Gastrocnemius medialis (tissue), 4 donors: Measurements from ENCODE around the gene CTTNBP2.

Experiments used
- POLR2A ChIP-seq, 2 donors: fragments of 450-650 bp; IDR thresholded peaks; one replicate each; pipeline ENCODE4 v1.6.1; 2017; ENCODE audit warnings: antibody characterized with exemption in 2 of 2, mild to moderate bottlenecking in 2 of 2, moderate library complexity in 2 of 2
- TF ChIP-seq, protein P1 (sequence below), 5 experiments: fragments of 450-650 bp in 3 of 5; fragments of 200-600 bp in 2 of 5; sonication (generic) in 2 of 5; IDR thresholded peaks in 4 of 5; conservative IDR thresholded peaks in 1 of 5; 1 replicate in 4 of 5; 2 replicates in 1 of 5; pipeline ENCODE4 v1.5.1; 2016 to 2019; ENCODE audit warnings: antibody characterized with exemption in 5 of 5, mild to moderate bottlenecking in 3 of 5, moderate library complexity in 3 of 5

DNA sequence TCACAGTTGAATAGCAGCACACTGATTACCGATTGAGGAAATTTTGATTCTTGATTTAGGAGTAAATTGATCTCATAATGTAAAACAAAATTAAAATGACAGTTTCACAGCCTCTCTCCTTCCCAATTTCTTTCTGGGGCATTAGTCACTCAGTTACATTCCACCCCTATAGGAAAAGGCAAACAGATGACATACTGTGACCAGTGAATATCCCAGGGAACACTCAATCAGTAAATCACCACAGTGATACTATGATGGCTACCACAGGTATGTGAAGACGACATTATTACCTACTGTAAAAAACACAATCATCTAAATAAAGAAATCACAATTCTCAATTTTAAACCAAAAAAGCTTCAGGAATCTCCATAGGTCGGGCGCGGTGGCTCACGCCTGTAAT lies 15.5 kb downstream of the CTTNBP2 start:
- TF ChIP-seq, protein P1, sequence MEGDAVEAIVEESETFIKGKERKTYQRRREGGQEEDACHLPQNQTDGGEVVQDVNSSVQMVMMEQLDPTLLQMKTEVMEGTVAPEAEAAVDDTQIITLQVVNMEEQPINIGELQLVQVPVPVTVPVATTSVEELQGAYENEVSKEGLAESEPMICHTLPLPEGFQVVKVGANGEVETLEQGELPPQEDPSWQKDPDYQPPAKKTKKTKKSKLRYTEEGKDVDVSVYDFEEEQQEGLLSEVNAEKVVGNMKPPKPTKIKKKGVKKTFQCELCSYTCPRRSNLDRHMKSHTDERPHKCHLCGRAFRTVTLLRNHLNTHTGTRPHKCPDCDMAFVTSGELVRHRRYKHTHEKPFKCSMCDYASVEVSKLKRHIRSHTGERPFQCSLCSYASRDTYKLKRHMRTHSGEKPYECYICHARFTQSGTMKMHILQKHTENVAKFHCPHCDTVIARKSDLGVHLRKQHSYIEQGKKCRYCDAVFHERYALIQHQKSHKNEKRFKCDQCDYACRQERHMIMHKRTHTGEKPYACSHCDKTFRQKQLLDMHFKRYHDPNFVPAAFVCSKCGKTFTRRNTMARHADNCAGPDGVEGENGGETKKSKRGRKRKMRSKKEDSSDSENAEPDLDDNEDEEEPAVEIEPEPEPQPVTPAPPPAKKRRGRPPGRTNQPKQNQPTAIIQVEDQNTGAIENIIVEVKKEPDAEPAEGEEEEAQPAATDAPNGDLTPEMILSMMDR (IDR thresholded peaks at IDR 0.05 in 4 of 5, conservative IDR thresholded peaks at IDR 0.05 in 1 of 5): no peak
- no peak for TF ChIP-seq POLR2A (IDR thresholded peaks at IDR 0.05)
